Ascending aorta (tissue), 2 donors: ENCODE results near the gene DMPK. TPM values are rescaled to one million over a fixed set of nuclear protein-coding genes. Genes with fewer than 3 reads are reported as not detected.

Experiments used
- DNase-seq, 2 donors: peaks; one replicate each; pipeline ENCODE4 v3.0.0-alpha.2; 2019; ENCODE audit warnings: low spot score in 2 of 2
- H3K27ac ChIP-seq, 2 donors: fragments of 200-600 bp; sonication (generic); one replicate each; pipeline ENCODE4 v1.5.1; 2016 to 2017; ENCODE audit warnings: mild to moderate bottlenecking in 1 of 2
- H3K27me3 ChIP-seq: fragments of 200-600 bp; sonication (generic); one replicate; pipeline ENCODE4 v1.5.1; 2017
- H3K36me3 ChIP-seq, 2 donors: fragments of 200-600 bp; sonication (generic); one replicate each; pipeline ENCODE4 v1.5.1; 2016
- H3K4me1 ChIP-seq, 2 donors: fragments of 200-600 bp; sonication (generic); one replicate each; pipeline ENCODE4 v1.5.1; 2016 to 2017; ENCODE audit warnings: mild to moderate bottlenecking in 1 of 2
- H3K4me3 ChIP-seq, 2 donors: fragments of 200-600 bp; sonication (generic); one replicate each; pipeline ENCODE4 v1.5.1; 2016 to 2017; ENCODE audit warnings: mild to moderate bottlenecking in 1 of 2
- H3K9me3 ChIP-seq, 2 donors: fragments of 200-600 bp; sonication (generic); one replicate each; pipeline ENCODE4 v1.5.1; 2016
- CTCF ChIP-seq, 3 experiments: fragments of 200-600 bp in 2 of 3; fragments of 450-650 bp in 1 of 3; sonication (generic) in 2 of 3; IDR thresholded peaks; one replicate each; pipeline ENCODE4 v1.5.1; 2016 to 2019; ENCODE audit warnings: antibody characterized with exemption in 3 of 3, mild to moderate bottlenecking in 1 of 3, moderate library complexity in 1 of 3
- intact Hi-C: fragments of 100-400 bp; cut with DNase I; formaldehyde crosslinking; loops from one replicate; pipeline ENCODE4 v1.15.1; 2023
- total RNA-seq: library from RNA; depleted of rRNA; stranded (reverse); fragments of >200 nt; gene quantifications from one replicate; pipeline ENCODE4 v1.1.0, GENCODE V29; 2016

DMPK gene
- total RNA-seq, 1 donor from 2014 or later = 76.8 TPM

DNA sequence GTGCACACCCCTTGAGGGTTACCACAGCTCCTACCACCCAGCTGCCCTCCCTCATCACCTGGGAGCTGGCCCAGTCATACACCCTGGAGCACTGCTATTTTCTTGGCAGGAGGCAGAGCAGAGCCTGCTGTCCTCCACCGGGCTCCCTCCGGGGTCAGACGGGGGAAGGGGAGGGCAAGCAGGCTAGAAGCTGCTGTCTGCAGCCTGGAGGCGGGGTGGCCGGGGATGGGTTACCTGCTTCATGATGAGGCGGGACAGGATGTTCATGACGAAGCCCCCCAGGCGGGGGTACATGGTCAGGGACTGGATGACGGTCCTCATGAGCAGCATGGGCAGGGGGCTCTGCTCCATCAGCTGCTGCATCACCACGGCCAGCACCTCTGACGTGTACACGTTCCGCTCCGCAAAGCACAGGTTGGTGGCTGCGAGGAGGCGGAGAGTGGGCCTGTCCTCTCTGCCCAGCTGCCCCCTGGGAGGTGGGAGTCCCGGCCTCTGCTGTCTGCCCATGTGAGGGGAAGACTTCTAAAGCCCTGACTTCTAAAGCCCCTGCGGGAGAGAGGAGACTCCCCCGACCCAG lies 35.5 kb upstream of the DMPK start:
- intact Hi-C loops = loop anchor here (2.0 to 5.0 kb wide), 2 partner anchors 45 to 199 kb away; partner anchors contain the start of gene SYMPK
- no peak for DNase-seq
- H3K36me3 ChIP-seq = peaks cover 26 to 27% of the 10 kb centered on the region in 2 donors
- no peak overlapping the region for H3K27ac ChIP-seq
- no peaks in the 10 kb centered on the region for H3K27me3 ChIP-seq
- no peak for TF ChIP-seq CTCF (IDR thresholded peaks at IDR 0.05)
- H3K9me3 ChIP-seq = no peaks in the 10 kb centered on the region
- H3K4me3 ChIP-seq = no peak overlapping the region
- peaks cover 0 to 4% of the 10 kb centered on the region in 2 donors for H3K4me1 ChIP-seq

- intact Hi-C loops = loop anchor here (2.0 to 5.0 kb wide), 2 partner anchors 46 to 200 kb away; partner anchors contain the start of gene SYMPK
- Histone ChIP-seq H3K27me3 (no peaks in the 10 kb centered on the region), H3K9me3 (no peaks in the 10 kb centered on the region), H3K4me1 (peaks cover 0 to 4% of the 10 kb centered on the region in 2 donors), H3K4me3 (no peak overlapping the region), H3K27ac (no peak overlapping the region), H3K36me3 (peaks cover 20 to 21% of the 10 kb centered on the region in 2 donors)
- DNase-seq = peak; percentile 59 to 96
- TF ChIP-seq CTCF (IDR thresholded peaks at IDR 0.05) = peak; percentile 94 to 99 (median 95)
These were observed 34.9 kb upstream of the DMPK start for GRCh38 chr19:45817010-45817724.

DNA sequence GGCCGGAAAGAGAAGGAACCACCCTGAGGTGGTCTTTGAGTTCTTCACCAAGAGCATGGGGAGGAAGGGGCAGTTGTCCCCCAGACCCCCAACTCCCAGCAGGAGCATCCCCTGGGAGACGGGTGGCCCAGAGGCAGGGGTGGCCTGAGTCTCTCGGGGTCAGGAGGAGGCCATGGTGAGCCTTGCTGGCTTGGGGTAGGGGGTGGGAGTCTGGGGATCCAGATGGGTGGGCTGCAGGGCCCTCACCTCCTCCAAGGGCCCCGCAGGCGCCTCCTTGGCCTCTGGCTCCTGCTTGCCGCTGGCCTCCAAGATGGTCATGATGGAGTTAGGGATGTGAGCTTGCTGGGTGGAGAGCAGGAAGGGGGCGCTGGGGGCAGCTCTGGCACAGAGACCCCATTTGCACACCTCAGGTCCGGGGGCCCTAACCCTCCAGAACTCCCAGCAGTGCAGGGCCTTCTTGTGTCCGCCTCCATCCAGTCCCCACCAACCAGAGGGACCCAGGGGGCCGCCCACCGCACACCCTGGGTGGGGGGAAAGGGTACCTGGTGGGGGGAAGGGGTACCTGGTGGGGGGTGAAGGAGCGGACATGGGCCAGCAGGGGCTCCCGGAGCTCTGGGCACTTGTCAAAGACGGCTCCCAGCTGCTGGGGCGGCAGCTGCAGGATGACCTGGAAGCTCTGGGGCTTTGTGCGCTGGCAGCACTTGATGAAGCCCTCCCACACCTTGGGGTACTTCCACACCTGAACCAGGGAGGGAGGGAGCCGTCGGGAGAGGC lies 34.1 kb upstream of the DMPK start:
- Histone ChIP-seq H3K27me3 (no peaks in the 10 kb centered on the region), H3K4me3 (peak overlapping the region in 1 of 2 donors; percentile 63), H3K4me1 (peaks cover 0 to 4% of the 10 kb centered on the region in 2 donors), H3K27ac (peak overlapping the region in 1 of 2 donors; percentile 67), H3K9me3 (no peaks in the 10 kb centered on the region), H3K36me3 (peaks cover 15 to 18% of the 10 kb centered on the region in 2 donors)
- intact Hi-C loops = loop anchor here (2.0 to 5.0 kb wide), 2 partner anchors 46 to 201 kb away; partner anchors contain the start of gene SYMPK
- no peak for DNase-seq
- no peak for TF ChIP-seq CTCF (IDR thresholded peaks at IDR 0.05)

- intact Hi-C loops = loop anchor here (2.0 to 5.0 kb wide), 2 partner anchors 47 to 202 kb away; partner anchors contain the start of gene SYMPK
- Histone ChIP-seq H3K27me3 (no peaks in the 10 kb centered on the region), H3K36me3 (peaks cover 8 to 10% of the 10 kb centered on the region in 2 donors), H3K4me3 (peak overlapping the region; percentile 14 to 63), H3K4me1 (peaks cover 0 to 4% of the 10 kb centered on the region in 2 donors), H3K27ac (peak overlapping the region in 1 of 2 donors; percentile 67), H3K9me3 (no peaks in the 10 kb centered on the region)
- no peak for DNase-seq
- no peak for TF ChIP-seq CTCF (IDR thresholded peaks at IDR 0.05)
These were observed 33.4 kb upstream of the DMPK start for GRCh38 chr19:45815481-45816216.
